IPS-18a (cell line): Measurements from ENCODE around the gene FKRP.

Source experiments
- H3K27ac ChIP-seq: one replicate; pipeline ENCODE4 v1.5.1; 2013; ENCODE audit warnings: low read length
- H3K27me3 ChIP-seq: one replicate; pipeline ENCODE4 v1.6.1; 2013; ENCODE audit warnings: mild to moderate bottlenecking, low read length; ENCODE audit not compliant: control insufficient read depth, insufficient read depth
- H3K36me3 ChIP-seq: one replicate; pipeline ENCODE4 v1.6.1; 2013; ENCODE audit warnings: low read depth, low read length; ENCODE audit not compliant: control insufficient read depth
- H3K4me1 ChIP-seq: one replicate; pipeline ENCODE4 v1.6.1; 2013; ENCODE audit warnings: low read depth, low read length; ENCODE audit not compliant: control insufficient read depth
- H3K4me3 ChIP-seq: one replicate; pipeline ENCODE4 v1.5.1; 2013; ENCODE audit warnings: low read length
- H3K9ac ChIP-seq: one replicate; pipeline ENCODE4 v1.6.1; 2013; ENCODE audit warnings: mild to moderate bottlenecking, low read length, moderate library complexity
- H3K9me3 ChIP-seq: one replicate; pipeline ENCODE4 v1.6.1; 2013; ENCODE audit warnings: low read depth, low read length; ENCODE audit not compliant: control insufficient read depth

FKRP gene

DNA sequence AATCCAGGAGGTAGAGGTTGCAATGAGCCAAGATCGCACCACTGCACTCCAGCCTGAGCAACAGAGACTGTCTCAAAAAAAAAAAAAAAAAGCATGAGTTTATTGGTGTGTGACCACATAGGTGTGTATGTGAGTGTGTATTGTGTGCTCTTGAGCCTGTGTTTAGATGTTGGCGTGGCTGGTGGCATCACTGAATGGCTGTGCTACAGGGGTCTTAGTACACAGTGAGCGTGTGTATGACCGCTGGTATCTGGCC is 40.1 kb downstream of the FKRP start:
- H3K27me3 ChIP-seq = peaks cover 3% of the 10 kb centered on the region
- peaks cover 12% of the 10 kb centered on the region for H3K4me1 ChIP-seq
- no peaks in the 10 kb centered on the region for H3K9me3 ChIP-seq
- peak overlapping the region; percentile 69 for H3K27ac ChIP-seq
- peak overlapping the region; percentile 98 for H3K9ac ChIP-seq
- peak overlapping the region; percentile 85 for H3K4me3 ChIP-seq
- peaks cover 34% of the 10 kb centered on the region for H3K36me3 ChIP-seq

DNA sequence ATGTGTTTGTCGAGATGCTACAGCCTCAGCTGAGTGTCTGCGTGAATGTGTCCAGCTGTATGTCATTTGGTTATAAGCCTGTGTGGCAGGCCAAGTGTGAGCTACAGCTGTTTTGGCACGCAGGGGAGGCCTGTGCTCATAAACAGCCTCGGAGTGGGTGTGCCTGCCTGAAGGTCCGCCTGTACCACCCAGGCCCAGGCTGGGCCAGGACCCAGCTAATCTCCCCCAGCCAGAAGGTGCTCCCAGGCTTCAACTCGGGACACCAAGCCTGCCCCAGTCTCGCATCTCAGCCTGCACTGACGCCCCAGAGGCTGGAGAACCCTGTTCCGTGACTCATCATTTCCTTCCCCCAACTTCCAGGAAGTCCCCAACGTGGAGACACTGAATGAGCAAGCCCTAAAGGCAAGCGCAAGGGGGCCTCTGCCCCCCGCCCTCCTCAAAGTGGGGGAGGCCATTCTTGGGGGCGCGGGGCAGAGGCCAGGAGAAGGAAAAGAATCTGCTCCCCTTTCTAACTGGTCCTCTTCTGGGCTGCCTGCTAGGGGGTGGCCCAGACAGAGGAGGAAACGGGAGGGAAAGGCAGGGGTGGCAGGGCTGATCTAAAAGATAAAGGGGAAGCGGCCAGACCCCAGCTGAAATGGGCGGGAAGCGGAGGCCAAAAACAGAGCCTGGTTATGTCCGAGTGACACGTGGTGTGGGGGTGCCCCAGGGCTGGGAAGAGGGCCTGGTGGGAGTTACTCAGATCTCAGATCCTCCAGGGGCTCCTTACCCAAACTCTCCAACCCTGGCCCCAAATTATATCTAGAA is 40.6 kb downstream of the FKRP start:
- H3K4me3 ChIP-seq = peak overlapping the region; percentile 85
- peaks cover 3% of the 10 kb centered on the region for H3K27me3 ChIP-seq
- H3K4me1 ChIP-seq = peaks cover 12% of the 10 kb centered on the region
- H3K36me3 ChIP-seq = peaks cover 30% of the 10 kb centered on the region
- H3K9me3 ChIP-seq = no peaks in the 10 kb centered on the region
- peak overlapping the region; percentile 69 for H3K27ac ChIP-seq
- peak overlapping the region; percentile 98 for H3K9ac ChIP-seq

- H3K9me3 ChIP-seq = no peaks in the 10 kb centered on the region
- peaks cover 25% of the 10 kb centered on the region for H3K36me3 ChIP-seq
- peaks cover 3% of the 10 kb centered on the region for H3K27me3 ChIP-seq
- H3K27ac ChIP-seq = peak overlapping the region; percentile 69
- H3K9ac ChIP-seq = peak overlapping the region; percentile 98
- peak overlapping the region; percentile 85 for H3K4me3 ChIP-seq
- H3K4me1 ChIP-seq = peaks cover 12% of the 10 kb centered on the region
These were observed 41.1 kb downstream of the FKRP start for GRCh38 chr19:46787040-46787330.

DNA sequence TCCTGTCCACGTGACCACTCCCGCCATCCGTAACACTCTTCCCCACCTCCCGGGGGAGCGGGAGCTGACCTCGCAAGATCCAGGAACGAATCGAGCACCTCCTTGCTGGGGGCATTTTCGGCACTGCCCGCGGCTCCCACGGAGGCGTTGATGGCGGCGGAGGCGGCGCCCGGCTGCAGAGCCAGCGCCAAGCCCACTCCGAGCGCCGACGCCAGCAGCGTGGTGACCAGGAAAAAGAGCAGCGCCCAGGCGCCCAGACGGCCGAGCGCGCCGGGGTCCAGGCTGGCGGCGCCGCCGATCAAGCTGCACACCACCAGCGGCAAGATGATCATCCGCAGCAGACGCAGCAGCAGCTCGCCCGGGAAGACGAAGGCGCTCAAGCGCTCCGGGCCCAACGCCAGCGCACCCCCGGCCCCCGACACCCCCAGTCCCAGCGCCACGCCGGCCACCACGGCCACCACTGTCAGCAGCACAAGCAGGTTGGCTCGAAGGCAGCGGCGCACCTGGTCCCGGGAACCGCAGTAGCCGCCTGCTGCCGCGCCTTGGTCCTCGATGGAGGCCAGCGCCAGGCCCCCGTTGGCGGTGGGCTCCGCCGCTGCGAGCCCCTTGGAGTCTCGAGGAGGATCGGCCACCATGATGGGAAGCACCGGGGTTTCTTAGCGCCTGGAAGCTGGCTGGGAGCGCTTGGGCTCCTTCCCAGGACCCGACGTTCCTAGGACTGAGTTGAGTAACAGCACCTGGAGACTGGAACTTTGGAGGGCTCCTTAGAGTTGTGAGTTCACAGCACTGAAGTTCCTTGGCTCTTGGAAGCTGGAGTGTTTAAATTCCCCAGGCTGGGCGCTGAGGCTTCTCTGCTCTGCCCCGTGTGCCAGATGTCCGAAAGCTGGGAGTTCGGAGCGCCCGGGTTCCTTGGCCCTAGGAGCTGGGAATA is 41.7 kb downstream of the FKRP start:
- peaks cover 20% of the 10 kb centered on the region for H3K36me3 ChIP-seq
- peak overlapping the region; percentile 69 for H3K27ac ChIP-seq
- H3K4me1 ChIP-seq = peaks cover 12% of the 10 kb centered on the region
- H3K4me3 ChIP-seq = peak overlapping the region; percentile 85
- peaks cover 3% of the 10 kb centered on the region for H3K27me3 ChIP-seq
- no peaks in the 10 kb centered on the region for H3K9me3 ChIP-seq
- peak overlapping the region; percentile 98 for H3K9ac ChIP-seq

DNA sequence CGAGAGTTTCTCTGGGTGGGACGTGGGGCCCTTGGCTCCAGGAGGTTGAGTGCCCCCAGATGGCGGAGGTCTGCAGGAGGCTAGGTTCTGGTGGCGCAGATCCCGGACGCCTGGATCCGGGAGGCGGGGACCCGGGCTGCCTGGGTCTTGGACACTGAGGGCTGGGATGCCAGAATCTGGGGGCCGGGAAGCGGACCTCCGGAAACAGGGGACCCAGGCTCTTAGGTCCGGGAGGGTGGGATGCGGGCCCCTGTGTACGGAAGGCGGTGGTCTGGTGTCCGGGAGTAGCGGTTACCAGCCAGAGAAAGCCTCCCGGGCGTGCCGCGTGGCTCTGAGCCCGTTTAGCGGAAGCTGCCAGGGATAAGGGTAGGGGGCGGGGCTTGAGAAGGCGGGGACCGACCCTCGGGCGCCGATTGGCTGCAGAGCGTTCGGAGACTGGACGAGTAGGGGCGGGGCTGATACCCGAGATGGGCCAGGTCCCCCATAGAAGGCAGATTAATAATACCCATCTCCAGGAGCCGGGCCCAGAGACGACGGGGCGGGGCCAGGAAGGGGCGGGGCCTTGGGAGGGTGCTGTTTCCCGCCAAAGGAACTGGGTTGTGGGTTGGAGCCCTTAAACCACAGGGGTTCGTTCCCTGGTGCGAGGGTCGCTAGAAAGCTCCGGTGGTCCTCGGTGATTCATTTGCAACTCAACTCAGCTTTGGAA is 42.6 kb downstream of the FKRP start, which contains the start of gene SLC1A5:
SLC1A5 (minus strand) TSS at position 333 of the 706 bp plus-strand sequence. CDS start 629 bp downstream, outside the sequence.
- Histone ChIP-seq H3K36me3 (peaks cover 12% of the 10 kb centered on the region), H3K4me1 (peaks cover 12% of the 10 kb centered on the region), H3K9ac (peak within 1 kb of the TSS; percentile 98), H3K9me3 (no peaks in the 10 kb centered on the region), H3K27ac (peak within 1 kb of the TSS; percentile 69), H3K4me3 (peak within 1 kb of the TSS; percentile 85), H3K27me3 (peaks cover 3% of the 10 kb centered on the region)

DNA sequence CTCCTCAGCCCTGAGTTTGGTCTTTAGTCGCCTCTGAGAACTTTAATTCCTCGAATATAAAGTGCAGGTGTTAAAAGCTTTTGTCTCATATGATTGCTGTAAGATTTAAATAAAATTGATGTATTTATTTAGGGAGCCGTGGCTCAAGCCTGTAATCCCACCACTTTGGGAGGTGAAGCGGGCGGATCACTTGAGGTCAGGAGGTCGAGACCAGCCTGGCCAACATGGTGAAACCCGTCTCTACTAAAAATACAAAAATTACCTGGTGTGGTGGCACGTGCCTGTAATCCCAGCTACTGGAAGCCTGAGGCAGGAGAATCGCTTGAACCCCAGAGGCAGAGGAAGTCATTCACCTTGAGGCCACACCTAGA is 43.1 kb downstream of the FKRP start:
- Histone ChIP-seq H3K9ac (no peak overlapping the region), H3K9me3 (no peaks in the 10 kb centered on the region), H3K36me3 (peaks cover 7% of the 10 kb centered on the region), H3K4me1 (peaks cover 7% of the 10 kb centered on the region), H3K27me3 (peaks cover 3% of the 10 kb centered on the region), H3K4me3 (peak overlapping the region; percentile 14), H3K27ac (no peak overlapping the region)

- Histone ChIP-seq H3K4me1 (peaks cover 3% of the 10 kb centered on the region), H3K9ac (no peak overlapping the region), H3K4me3 (no peak overlapping the region), H3K9me3 (no peaks in the 10 kb centered on the region), H3K36me3 (peaks cover 4% of the 10 kb centered on the region), H3K27me3 (peaks cover 3% of the 10 kb centered on the region), H3K27ac (no peak overlapping the region)
These were observed 43.5 kb downstream of the FKRP start for GRCh38 chr19:46789371-46789770.

DNA sequence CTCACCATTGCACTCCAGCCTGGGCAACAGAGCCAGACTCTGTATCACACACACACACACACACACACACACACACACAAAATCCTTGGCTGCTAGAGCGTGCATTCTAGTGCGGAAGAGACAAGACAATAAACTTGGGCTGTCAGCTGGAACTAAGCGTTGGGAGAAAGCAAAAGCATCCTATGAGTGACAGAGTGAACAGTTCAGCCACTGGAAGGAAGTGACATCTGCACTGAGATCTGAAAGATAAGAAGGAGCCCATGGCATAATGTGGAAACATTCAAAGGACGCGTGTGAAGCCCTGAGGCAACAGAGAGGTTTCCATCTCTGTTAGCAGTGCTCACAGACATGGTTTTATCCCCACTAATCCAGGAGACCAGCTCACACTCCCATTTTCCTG is 46.1 kb downstream of the FKRP start:
- H3K9ac ChIP-seq = no peak overlapping the region
- H3K27me3 ChIP-seq = peaks cover 3% of the 10 kb centered on the region
- H3K9me3 ChIP-seq = no peaks in the 10 kb centered on the region
- no peaks in the 10 kb centered on the region for H3K4me1 ChIP-seq
- H3K27ac ChIP-seq = no peak overlapping the region
- H3K4me3 ChIP-seq = no peak overlapping the region
- H3K36me3 ChIP-seq = no peaks in the 10 kb centered on the region

DNA sequence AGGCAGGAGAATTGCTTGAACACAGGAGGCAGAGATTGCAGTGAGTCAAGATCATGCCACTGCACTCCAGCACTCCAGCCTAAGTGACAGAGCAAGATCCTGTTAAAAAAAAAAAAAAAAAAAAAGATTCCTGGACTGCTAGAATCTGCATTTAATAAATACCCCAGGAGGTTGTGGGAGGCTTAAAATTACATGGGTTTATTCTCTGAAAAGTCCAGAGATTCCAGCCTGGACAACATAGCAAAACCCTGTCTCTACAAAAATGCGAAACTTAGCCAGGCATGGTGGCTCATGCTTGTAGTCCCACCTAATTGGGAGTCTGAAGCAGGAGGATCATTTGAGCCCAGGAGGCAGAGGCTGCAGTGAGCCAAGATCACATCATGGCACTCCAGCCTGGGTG is 52.0 kb downstream of the FKRP start:
- H3K36me3 ChIP-seq = no peaks in the 10 kb centered on the region

GRCh38 chr19:46798713-46799112 is 52.9 kb downstream of the FKRP start:
- Histone ChIP-seq H3K4me1 (no peaks in the 10 kb centered on the region), H3K9me3 (no peaks in the 10 kb centered on the region), H3K9ac (no peak overlapping the region), H3K36me3 (no peaks in the 10 kb centered on the region), H3K4me3 (no peak overlapping the region), H3K27ac (no peak overlapping the region), H3K27me3 (no peaks in the 10 kb centered on the region)

More for the DNA sequence above, 52.0 kb downstream of the FKRP start:
- H3K4me1 ChIP-seq = no peaks in the 10 kb centered on the region
- no peak overlapping the region for H3K4me3 ChIP-seq
- no peaks in the 10 kb centered on the region for H3K27me3 ChIP-seq
- H3K9ac ChIP-seq = no peak overlapping the region
- no peaks in the 10 kb centered on the region for H3K9me3 ChIP-seq
- no peak overlapping the region for H3K27ac ChIP-seq

- no peak overlapping the region for H3K27ac ChIP-seq
- H3K36me3 ChIP-seq = no peaks in the 10 kb centered on the region
- no peak overlapping the region for H3K4me3 ChIP-seq
- no peaks in the 10 kb centered on the region for H3K27me3 ChIP-seq
- H3K9me3 ChIP-seq = no peaks in the 10 kb centered on the region
- H3K9ac ChIP-seq = no peak overlapping the region
- no peaks in the 10 kb centered on the region for H3K4me1 ChIP-seq
These were observed 56.3 kb downstream of the FKRP start for GRCh38 chr19:46802152-46802551.
